Right lobe of liver (tissue), 6 donors: ENCODE measurements around the gene AGAP3. TPM values are rescaled to one million over a fixed set of nuclear protein-coding genes. Genes with fewer than 3 reads are reported as not detected.
A peak's percentile ranks its signal among the peaks of the same experiment; 100 is the strongest.

Source experiments
- ATAC-seq, 4 donors: fragments of 200-7000 bp; cut with Tn5 transposase; one replicate each; pipeline ENCODE4 v1.9.1; 2020; ENCODE audit warnings: mild to moderate bottlenecking in 4 of 4, moderate library complexity in 4 of 4
- DNase-seq, 3 donors: peaks; one replicate each; pipeline ENCODE4 v3.0.0-alpha.2; 2020
- H3K27ac ChIP-seq, 3 donors: fragments of 200-600 bp; one replicate each; pipeline ENCODE4 v1.8.0; 2022
- H3K27me3 ChIP-seq, 2 donors: fragments of 200-600 bp; one replicate each; pipeline ENCODE4 v1.8.0; 2022
- H3K36me3 ChIP-seq, 4 donors: fragments of 200-600 bp; sonication (generic) in 1 of 4; one replicate each; pipeline versions ENCODE4 v1.5.1 to v1.8.0; 2017 to 2022; ENCODE audit warnings: control low read depth in 1 of 4
- H3K4me1 ChIP-seq, 4 donors: fragments of 200-600 bp; sonication (generic) in 1 of 4; one replicate each; pipeline versions ENCODE4 v1.5.1 to v1.8.0; 2017 to 2022; ENCODE audit warnings: control low read depth in 1 of 4
- H3K4me3 ChIP-seq, 3 donors: fragments of 200-600 bp; one replicate each; pipeline ENCODE4 v1.8.0; 2022
- H3K9me3 ChIP-seq, 4 donors: fragments of 200-600 bp; sonication (generic) in 1 of 4; one replicate each; pipeline versions ENCODE4 v1.5.1 to v1.8.0; 2017 to 2022; ENCODE audit warnings: control low read depth in 1 of 4
- CTCF ChIP-seq, 4 donors: fragments of 200-600 bp in 3 of 4; fragments of 450-650 bp in 1 of 4; IDR thresholded peaks; one replicate each; pipeline versions ENCODE4 v1.5.1 to v1.8.0; 2016 to 2022; ENCODE audit warnings: antibody characterized with exemption in 4 of 4, mild to moderate bottlenecking in 2 of 4
- POLR2A ChIP-seq: fragments of 450-650 bp; IDR thresholded peaks from one replicate; pipeline ENCODE4 v1.6.1; 2017; ENCODE audit warnings: antibody characterized with exemption, mild to moderate bottlenecking
- WGBS: methylation state at CpG from one replicate; pipeline ENCODE4 v1.1.6; 2018; ENCODE audit warnings: low coverage, low lambda C conversion rate; ENCODE audit not compliant: insufficient coverage; ENCODE audit errors: missing lambda C conversion rate; 5-methylcytosine and 5-hydroxymethylcytosine counted together
- intact Hi-C, 2 donors: fragments of 100-400 bp; cut with DNase I; formaldehyde crosslinking; loops; one replicate each; pipeline versions ENCODE4 v1.11.2 to v1.14.1; 2022
- total RNA-seq, 6 experiments: library from RNA; depleted of rRNA in 2 of 6; stranded (reverse); fragments of >200 nt in 2 of 6; fragmentation: NEBNext Ultra II Directional in 3 of 6; extraction: Animal tissue kit (Norgen Biotek cat#: 25700) in 3 of 6; gene quantifications; one replicate each; pipeline versions ENCODE4 v1.1.0 to v1.2.4, GENCODE V29; 2016 to 2023
- donor health status: DM: no; HTN: yes; CAD: no.
- donor health status: DM: no; HTN: no; CAD: no.
- donor health status: DM: no; HTN: no; CAD: no.
- donor health status: DM: no; HTN: yes; CAD: no.
- donor health status: DM: no; HTN: yes; CAD: no.

AGAP3 gene
- total RNA-seq, 6 experiments from 2014 or later, result 36.3 to 44.3 (median 39.5) TPM

- ATAC-seq, result no peak
- TF ChIP-seq CTCF (IDR thresholded peaks at IDR 0.05) (no peak), POLR2A (no peak)
- H3K4me1 ChIP-seq, result peaks cover 0 to 34% (median 13%) of the 10 kb centered on the region in 4 donors
Measured at GRCh38 chr7:151057506-151057988, 28.7 kb upstream of the AGAP3 start, which contains the start of gene CDK5. CDK5 (minus strand) TSS chr7:151057897; CDS start chr7:151057848, 49 bp downstream.

GRCh38 chr7:151057989-151058780 lies 28.1 kb upstream of the AGAP3 start:
- TF ChIP-seq CTCF (IDR thresholded peaks at IDR 0.05) (no peak), POLR2A (peak; percentile 79)
- Histone ChIP-seq H3K9me3 (no peaks in the 10 kb centered on the region), H3K27me3 (no peaks in the 10 kb centered on the region), H3K4me3 (peak overlapping the region; percentile 72 to 92 (median 87)), H3K36me3 (no peaks in the 10 kb centered on the region), H3K4me1 (peaks cover 0 to 34% (median 13%) of the 10 kb centered on the region in 4 donors), H3K27ac (peak overlapping the region; percentile 89 to 96 (median 94))
- WGBS, result 0% methylated on average over 10 of the region's 46 CpGs
- intact Hi-C loops, result no loop called here
- ATAC-seq (peak; percentile 79 to 89 (median 83)), DNase-seq (peak; percentile 99)

More at GRCh38 chr7:151057506-151057988, 28.7 kb upstream of the AGAP3 start, which contains the start of gene CDK5:
- Histone ChIP-seq H3K9me3 (no peaks in the 10 kb centered on the region), H3K4me3 (peak within 1 kb of the TSS; percentile 72 to 92 (median 87)), H3K36me3 (no peaks in the 10 kb centered on the region), H3K27ac (peak within 1 kb of the TSS; percentile 89 to 96 (median 94)), H3K27me3 (no peaks in the 10 kb centered on the region)
- no peak for DNase-seq
- 0% methylated on average over 29 of the region's 30 CpGs for WGBS
- intact Hi-C loops, result no loop called here

- ATAC-seq, result no peak
- peak overlapping the region; percentile 89 to 96 (median 94) for H3K27ac ChIP-seq
- 3% methylated on average over 14 of the region's 18 CpGs for WGBS
- intact Hi-C loops, result no loop called here
- H3K4me3 ChIP-seq, result peak overlapping the region; percentile 85 to 92 (median 87)
- H3K36me3 ChIP-seq, result no peaks in the 10 kb centered on the region
- DNase-seq, result no peak
- TF ChIP-seq POLR2A (no peak), CTCF (IDR thresholded peaks at IDR 0.05) (no peak)
- H3K4me1 ChIP-seq, result peaks cover 0 to 40% (median 16%) of the 10 kb centered on the region in 4 donors
- H3K9me3 ChIP-seq, result no peaks in the 10 kb centered on the region
- no peaks in the 10 kb centered on the region for H3K27me3 ChIP-seq
Measured at GRCh38 chr7:151058781-151059366, 27.4 kb upstream of the AGAP3 start.

- intact Hi-C loops, result no loop called here
- DNase-seq (peak; percentile 81 to 88 (median 87)), ATAC-seq (peak; percentile 26 to 50 (median 36))
- Histone ChIP-seq H3K4me1 (peaks cover 0 to 42% (median 17%) of the 10 kb centered on the region in 4 donors), H3K36me3 (peaks cover 0 to 3% (median under 1%) of the 10 kb centered on the region in 4 donors), H3K9me3 (no peaks in the 10 kb centered on the region), H3K4me3 (peak within 1 kb of the TSS; percentile 85 to 92 (median 87)), H3K27ac (peak within 1 kb of the TSS; percentile 89 to 96 (median 94)), H3K27me3 (no peaks in the 10 kb centered on the region)
- WGBS, result under 1% methylated on average over 14 of the region's 75 CpGs
- TF ChIP-seq CTCF (IDR thresholded peaks at IDR 0.05) (peak; percentile 22 to 42 (median 37)), POLR2A (peak; percentile 40)
Measured at GRCh38 chr7:151059367-151060112, 26.7 kb upstream of the AGAP3 start, which contains the start of gene SLC4A2. SLC4A2 (plus strand) TSS chr7:151059589; CDS start chr7:151061988, 2,399 bp downstream.
